ENCODE measurements around the gene TUBA1B.
A peak's percentile ranks its signal among the peaks of the same experiment; 100 is the strongest.

TUBA1B gene

GRCh38 chr12:49111206-49111605, 20.0 kb downstream of the TUBA1B start:
- Histone ChIP-seq H3K27me3 (no peaks in the 10 kb centered on the region), H3K36me3 (peaks cover 7% of the 10 kb centered on the region), H3K4me1 (ENCODE audit: control insufficient read depth in 1 of 2, insufficient read depth in 1 of 2, low read depth in 1 of 2, low read length in 1 of 2) (peaks cover 21 to 22% of the 10 kb centered on the region in 2 experiments), H3K9me3 (no peaks in the 10 kb centered on the region), H3K27ac (peak overlapping the region; percentile 94), H3K4me3 (ENCODE audit: low read depth in 1 of 2, low read length in 1 of 2) (peak overlapping the region; percentile 89 to 99)
- TF ChIP-seq CTCF (IDR thresholded peaks at IDR 0.05) = no peak

- H3K4me3 ChIP-seq (ENCODE audit: low read depth in 1 of 2, low read length in 1 of 2) = peak within 1 kb of the TSS; percentile 89 to 99
- no peaks in the 10 kb centered on the region for H3K27me3 ChIP-seq
- H3K9me3 ChIP-seq = no peaks in the 10 kb centered on the region
- H3K27ac ChIP-seq = peak within 1 kb of the TSS; percentile 94
- H3K4me1 ChIP-seq (ENCODE audit: control insufficient read depth in 1 of 2, insufficient read depth in 1 of 2, low read depth in 1 of 2, low read length in 1 of 2) = peaks cover 21 to 22% of the 10 kb centered on the region in 2 experiments
- H3K36me3 ChIP-seq = peaks cover 13% of the 10 kb centered on the region
- peak; percentile 96 for TF ChIP-seq CTCF (IDR thresholded peaks at IDR 0.05)
Measured at GRCh38 chr12:49110464-49111155, 20.6 kb downstream of the TUBA1B start, which contains the start of gene LMBR1L. LMBR1L (minus strand) TSS chr12:49110847; CDS start chr12:49110555, 292 bp downstream.

GRCh38 chr12:49109641-49110463, 21.3 kb downstream of the TUBA1B start:
- H3K36me3 ChIP-seq = peaks cover 17% of the 10 kb centered on the region
- peaks cover 22 to 25% of the 10 kb centered on the region in 2 experiments for H3K4me1 ChIP-seq (ENCODE audit: control insufficient read depth in 1 of 2, insufficient read depth in 1 of 2, low read depth in 1 of 2, low read length in 1 of 2)
- H3K9me3 ChIP-seq = no peaks in the 10 kb centered on the region

GRCh38 chr12:49108958-49109404, 22.2 kb downstream of the TUBA1B start:
- Histone ChIP-seq H3K36me3 (peaks cover 25% of the 10 kb centered on the region), H3K27ac (peak overlapping the region; percentile 94), H3K9me3 (no peaks in the 10 kb centered on the region), H3K27me3 (no peaks in the 10 kb centered on the region), H3K4me3 (ENCODE audit: low read depth in 1 of 2, low read length in 1 of 2) (peak overlapping the region; percentile 89 to 99), H3K4me1 (ENCODE audit: control insufficient read depth in 1 of 2, insufficient read depth in 1 of 2, low read depth in 1 of 2, low read length in 1 of 2) (peaks cover 22 to 31% of the 10 kb centered on the region in 2 experiments)
- no peak for TF ChIP-seq CTCF (IDR thresholded peaks at IDR 0.05)

More at GRCh38 chr12:49109641-49110463, 21.3 kb downstream of the TUBA1B start:
- TF ChIP-seq CTCF (IDR thresholded peaks at IDR 0.05) = no peak
- Histone ChIP-seq H3K27ac (peak overlapping the region; percentile 94), H3K4me3 (ENCODE audit: low read depth in 1 of 2, low read length in 1 of 2) (peak overlapping the region; percentile 89 to 99), H3K27me3 (no peaks in the 10 kb centered on the region)

- H3K4me1 ChIP-seq (ENCODE audit: control insufficient read depth in 1 of 2, insufficient read depth in 1 of 2, low read depth in 1 of 2, low read length in 1 of 2) = peaks cover 14 to 26% of the 10 kb centered on the region in 2 experiments
- peak overlapping the region; percentile 22 for H3K27ac ChIP-seq
- H3K4me3 ChIP-seq (ENCODE audit: low read depth in 1 of 2, low read length in 1 of 2) = no peak overlapping the region
- no peak for TF ChIP-seq CTCF (IDR thresholded peaks at IDR 0.05)
- H3K36me3 ChIP-seq = peaks cover 59% of the 10 kb centered on the region
- no peaks in the 10 kb centered on the region for H3K9me3 ChIP-seq
- no peaks in the 10 kb centered on the region for H3K27me3 ChIP-seq
Measured at GRCh38 chr12:49105504-49106084, 25.6 kb downstream of the TUBA1B start.
